ENCODE measurements around the gene TCF7L2. TPM values are rescaled to one million over a fixed set of nuclear protein-coding genes. Genes with fewer than 3 reads are reported as not detected.

TCF7L2 gene
- total RNA-seq, 1 donor from 2014 or later: 8.2 TPM

GRCh38 chr10:112961609-112962008 is 11.6 kb downstream of the TCF7L2 start:
- Histone ChIP-seq H3K36me3 (no peaks in the 10 kb centered on the region), H3K4me1 (peaks cover 0 to 44% of the 10 kb centered on the region in 2 donors), H3K27me3 (no peaks in the 10 kb centered on the region), H3K4me3 (no peak overlapping the region), H3K9me3 (no peaks in the 10 kb centered on the region), H3K27ac (peak overlapping the region in 1 of 2 donors; percentile 22)
- intact Hi-C loops (cut with DNase I): no loop called here
- no peak for DNase-seq (ENCODE audit: low spot score in 2 of 2)
- no peak for TF ChIP-seq CTCF (IDR thresholded peaks at IDR 0.05)

- Histone ChIP-seq H3K27me3 (no peaks in the 10 kb centered on the region), H3K9me3 (no peaks in the 10 kb centered on the region), H3K36me3 (no peaks in the 10 kb centered on the region), H3K27ac (peak overlapping the region in 1 of 2 donors; percentile 3), H3K4me1 (peaks cover 0 to 37% of the 10 kb centered on the region in 2 donors), H3K4me3 (no peak overlapping the region)
- DNase-seq (ENCODE audit: low spot score in 2 of 2): no peak
- TF ChIP-seq CTCF (IDR thresholded peaks at IDR 0.05): no peak
- intact Hi-C loops (cut with DNase I): no loop called here
Observed at GRCh38 chr10:112962343-112962742, 12.3 kb downstream of the TCF7L2 start.

GRCh38 chr10:112963835-112964234 is 13.8 kb downstream of the TCF7L2 start:
- H3K27me3 ChIP-seq: no peaks in the 10 kb centered on the region
- intact Hi-C loops (cut with DNase I): no loop called here
- no peak for DNase-seq (ENCODE audit: low spot score in 2 of 2)
- no peak overlapping the region for H3K4me3 ChIP-seq
- no peak for TF ChIP-seq CTCF (IDR thresholded peaks at IDR 0.05)
- H3K36me3 ChIP-seq: peaks cover 7 to 10% of the 10 kb centered on the region in 2 donors
- H3K27ac ChIP-seq: peak overlapping the region; percentile 19 to 21
- peaks cover 0 to 23% of the 10 kb centered on the region in 2 donors for H3K4me1 ChIP-seq
- H3K9me3 ChIP-seq: no peaks in the 10 kb centered on the region

- H3K9me3 ChIP-seq: no peaks in the 10 kb centered on the region
- H3K36me3 ChIP-seq: peaks cover 7 to 14% of the 10 kb centered on the region in 2 donors
- no peak for TF ChIP-seq CTCF (IDR thresholded peaks at IDR 0.05)
- H3K4me1 ChIP-seq: peaks cover 0 to 18% of the 10 kb centered on the region in 2 donors
- H3K27me3 ChIP-seq: no peaks in the 10 kb centered on the region
- no peak for DNase-seq (ENCODE audit: low spot score in 2 of 2)
- H3K27ac ChIP-seq: peak overlapping the region; percentile 32 to 66
- intact Hi-C loops (cut with DNase I): no loop called here
- no peak overlapping the region for H3K4me3 ChIP-seq
Observed at GRCh38 chr10:112964482-112964881, 14.4 kb downstream of the TCF7L2 start.

- TF ChIP-seq CTCF (IDR thresholded peaks at IDR 0.05): no peak
- intact Hi-C loops (cut with DNase I): no loop called here
- H3K4me1 ChIP-seq: peaks cover 0 to 22% of the 10 kb centered on the region in 2 donors
- peaks cover 7 to 14% of the 10 kb centered on the region in 2 donors for H3K36me3 ChIP-seq
- H3K27me3 ChIP-seq: no peaks in the 10 kb centered on the region
- no peak for DNase-seq (ENCODE audit: low spot score in 2 of 2)
- no peak overlapping the region for H3K4me3 ChIP-seq
- H3K9me3 ChIP-seq: no peaks in the 10 kb centered on the region
- peak overlapping the region; percentile 21 to 32 for H3K27ac ChIP-seq
Observed at GRCh38 chr10:112966194-112966855, 16.3 kb downstream of the TCF7L2 start.
